Cardiac fibroblast (primary cell): ENCODE results near the gene RIPOR2.
"Not testable (repeated sequence)": the region's sequence is repeated elsewhere in the genome, so short reads cannot be mapped to it uniquely, and the experiment has no call there.

Source experiments
- DNase-seq, 2 donors: peaks; one replicate each; pipeline versions ENCODE4 v3.0.0 to v3.0.0-alpha.2; 2010; ENCODE audit warnings: low read depth in 2 of 2
- H3K4me3 ChIP-seq, 2 donors: replicated peaks in 1 of 2; 1 replicate in 1 of 2; 2 replicates in 1 of 2; pipeline ENCODE4 v1.5.1; 2011; ENCODE audit warnings: low read depth in 2 of 2, low read length in 2 of 2, mild to moderate bottlenecking in 2 of 2, moderate library complexity in 1 of 2
- CTCF ChIP-seq: IDR thresholded peaks from one replicate; pipeline ENCODE4 v1.5.1; 2011; ENCODE audit warnings: low read depth, mild to moderate bottlenecking, low read length, inconsistent platforms

Gene RIPOR2

GRCh38 chr6:24882295-24882694 lies 53.5 kb downstream of the RIPOR2 start:
- no peak overlapping the region for H3K4me3 ChIP-seq
- TF ChIP-seq CTCF = no peak
- DNase-seq = no peak

- no peak for DNase-seq
- TF ChIP-seq CTCF = no peak
- H3K4me3 ChIP-seq = no peak overlapping the region
Measured at GRCh38 chr6:24881376-24881775, 54.4 kb downstream of the RIPOR2 start.

GRCh38 chr6:24880451-24880850 lies 55.3 kb downstream of the RIPOR2 start:
- TF ChIP-seq CTCF = no peak
- H3K4me3 ChIP-seq = no peak overlapping the region
- DNase-seq = no peak

GRCh38 chr6:24879351-24879750 lies 56.4 kb downstream of the RIPOR2 start:
- no peak for TF ChIP-seq CTCF
- no peak for DNase-seq
- H3K4me3 ChIP-seq = no peak overlapping the region

- H3K4me3 ChIP-seq, DNase-seq: not testable (repeated sequence)
Measured at GRCh38 chr6:24877747-24878146, 58.0 kb downstream of the RIPOR2 start.

GRCh38 chr6:24876499-24877465 lies 59.0 kb downstream of the RIPOR2 start:
- DNase-seq = no peak
- H3K4me3 ChIP-seq = no peak overlapping the region
- TF ChIP-seq CTCF = no peak

GRCh38 chr6:24875534-24875901 lies 60.2 kb downstream of the RIPOR2 start:
- TF ChIP-seq CTCF = no peak
- DNase-seq = no peak
- no peak overlapping the region for H3K4me3 ChIP-seq
